ENCODE measurements around the gene COLQ.

DNA sequence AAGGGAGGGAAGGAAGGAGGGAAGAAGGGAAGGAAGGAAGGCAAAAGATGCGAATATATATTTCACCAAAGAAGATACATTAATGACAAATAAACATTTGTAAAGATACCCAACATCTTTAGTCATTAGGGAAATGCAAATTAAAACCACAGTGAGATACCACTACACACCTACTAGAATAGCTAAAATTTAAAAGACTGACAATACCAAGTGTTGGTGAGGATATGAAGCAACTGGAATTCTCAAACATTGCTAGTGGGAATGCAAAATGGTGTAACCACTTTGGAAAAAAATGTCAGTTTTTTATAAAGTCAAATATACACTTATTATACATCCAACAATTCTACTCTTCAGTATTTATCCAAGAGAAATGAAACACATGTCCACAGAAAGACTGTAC is 4.3 kb upstream of the COLQ start:
- TF ChIP-seq EZH2phosphoT487 (IDR thresholded peaks at IDR 0.05; ENCODE audit: insufficient read depth, low read depth), result no peak
- TF ChIP-seq EZH2 (IDR thresholded peaks at IDR 0.05; ENCODE audit: insufficient read depth, poor library complexity, severe bottlenecking), result no peak
